Measurements from ENCODE around the gene ID2.

ID2 gene

DNA sequence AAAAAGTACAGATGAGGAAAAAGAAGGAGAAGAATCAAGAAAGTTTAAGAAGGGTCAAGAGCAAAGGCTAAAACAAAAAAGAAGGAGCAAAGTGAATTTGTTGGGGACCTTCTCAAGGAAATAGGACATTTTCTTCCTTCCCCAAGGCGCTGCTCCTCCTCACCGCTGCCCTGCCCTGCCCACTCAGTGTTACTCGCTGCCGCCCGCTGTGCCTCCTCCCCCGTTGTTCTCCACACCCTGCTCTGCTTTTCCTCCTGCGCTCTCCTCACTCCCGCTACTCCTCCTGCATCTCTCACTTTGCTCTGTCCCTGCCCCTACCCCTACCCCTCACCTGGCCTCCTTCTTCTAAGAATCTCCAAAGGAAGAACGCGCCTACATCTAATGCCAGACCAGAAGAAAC is 50.7 kb downstream of the ID2 start:
- DNase-seq (ENCODE audit: low spot score) = no peak

All from putamen (tissue), 1 donor.